Measurements from ENCODE around the gene KRT85. TPM values are rescaled to one million over a fixed set of nuclear protein-coding genes. Genes with fewer than 3 reads are reported as not detected.

KRT85 gene
- total and polyA plus RNA-seq, 2 donors (not counting 1 experiment from before 2014, with no cell fraction given): not detected

DNA sequence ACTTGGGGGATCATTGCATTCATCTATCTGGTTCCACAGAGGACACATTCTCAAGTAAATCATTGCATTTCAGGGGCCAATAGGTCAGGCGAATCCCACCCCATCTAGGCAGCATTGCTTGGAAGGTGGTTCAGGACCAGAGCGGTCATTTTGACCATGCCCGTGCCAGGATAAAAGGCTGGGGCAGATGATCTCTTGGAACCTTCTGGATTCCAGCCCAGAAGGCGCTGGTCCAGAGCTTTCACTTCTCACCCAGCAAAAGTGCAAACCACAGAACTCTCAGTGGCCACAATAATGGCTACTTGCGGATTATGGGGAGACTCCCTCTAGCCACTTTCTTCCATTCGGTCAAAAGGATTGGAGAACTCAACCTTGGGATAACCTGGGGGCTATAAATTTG is 595 bp upstream of the KRT85 start:
- Histone ChIP-seq H3K9me3 (ENCODE audit: control extremely low read depth in 1 of 3, control insufficient read depth in 2 of 3, insufficient read depth in 1 of 3, low read length in 2 of 3) (no peaks in the 10 kb centered on the region), H3K36me3 (replicated peaks in 1 of 2; ENCODE audit: control extremely low read depth in 1 of 2, control insufficient read depth in 1 of 2, extremely low read depth in 1 of 2, insufficient read depth in 2 of 2, low read length in 1 of 2) (no peaks in the 10 kb centered on the region), H3K79me2 (ENCODE audit: control insufficient read depth, insufficient read depth, low read length) (no peaks in the 10 kb centered on the region), H3K9ac (ENCODE audit: low read length) (no peak overlapping the region), H3K27me3 (replicated peaks in 1 of 4; ENCODE audit: control extremely low read depth in 1 of 4, control insufficient read depth in 3 of 4, insufficient read depth in 4 of 4, low read length in 3 of 4) (peaks cover 0 to 17% (median 3%) of the 10 kb centered on the region in 4 experiments), H3K4me1 (ENCODE audit: control insufficient read depth in 2 of 2, insufficient read depth in 2 of 2, low read length in 2 of 2) (no peaks in the 10 kb centered on the region), H3K27ac (ENCODE audit: low read length in 2 of 2) (no peak overlapping the region), H3K4me3 (ENCODE audit: control extremely low read depth in 1 of 5, extremely low read depth in 1 of 5, insufficient read depth in 1 of 5, low read depth in 2 of 5, low read length in 4 of 5) (no peak overlapping the region), H4K20me1 (ENCODE audit: control insufficient read depth, insufficient read depth, low read length, poor library complexity, severe bottlenecking) (no peaks in the 10 kb centered on the region), H3K4me2 (replicated peaks; ENCODE audit: low read depth, low read length, poor library complexity, severe bottlenecking) (no peak overlapping the region), H2AFZ (ENCODE audit: insufficient read depth, low read depth, low read length, poor library complexity, severe bottlenecking) (no peak overlapping the region)
- Mint-ChIP-seq H3K4me1 (peaks cover 1% of the 10 kb centered on the region), H3K4me3 (no peak overlapping the region), H3K9me3 (ENCODE audit: insufficient read depth) (peaks cover 2% of the 10 kb centered on the region), H3K27ac (no peak overlapping the region), H3K27me3 (peaks cover 21% of the 10 kb centered on the region)
- ATAC-seq (ENCODE audit: low read depth) (no peak), DNase-seq (no peak)
- POLR2A ChIA-PET: no interaction called here
- 79% methylated on average over 6 of the region's 6 CpGs for WGBS (ENCODE audit: insufficient coverage)
- CTCF ChIA-PET: no interaction called here
- intact Hi-C loops (cut with micrococcal nuclease): no loop called here
- no peak for TF ChIP-seq EZH2 (IDR thresholded peaks at IDR 0.05; ENCODE audit: borderline replicate concordance, insufficient read depth, low read depth, low read length, poor library complexity, severe bottlenecking)
- TF ChIP-seq, protein P1, sequence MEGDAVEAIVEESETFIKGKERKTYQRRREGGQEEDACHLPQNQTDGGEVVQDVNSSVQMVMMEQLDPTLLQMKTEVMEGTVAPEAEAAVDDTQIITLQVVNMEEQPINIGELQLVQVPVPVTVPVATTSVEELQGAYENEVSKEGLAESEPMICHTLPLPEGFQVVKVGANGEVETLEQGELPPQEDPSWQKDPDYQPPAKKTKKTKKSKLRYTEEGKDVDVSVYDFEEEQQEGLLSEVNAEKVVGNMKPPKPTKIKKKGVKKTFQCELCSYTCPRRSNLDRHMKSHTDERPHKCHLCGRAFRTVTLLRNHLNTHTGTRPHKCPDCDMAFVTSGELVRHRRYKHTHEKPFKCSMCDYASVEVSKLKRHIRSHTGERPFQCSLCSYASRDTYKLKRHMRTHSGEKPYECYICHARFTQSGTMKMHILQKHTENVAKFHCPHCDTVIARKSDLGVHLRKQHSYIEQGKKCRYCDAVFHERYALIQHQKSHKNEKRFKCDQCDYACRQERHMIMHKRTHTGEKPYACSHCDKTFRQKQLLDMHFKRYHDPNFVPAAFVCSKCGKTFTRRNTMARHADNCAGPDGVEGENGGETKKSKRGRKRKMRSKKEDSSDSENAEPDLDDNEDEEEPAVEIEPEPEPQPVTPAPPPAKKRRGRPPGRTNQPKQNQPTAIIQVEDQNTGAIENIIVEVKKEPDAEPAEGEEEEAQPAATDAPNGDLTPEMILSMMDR (IDR thresholded peaks at IDR 0.05): no peak

DNA sequence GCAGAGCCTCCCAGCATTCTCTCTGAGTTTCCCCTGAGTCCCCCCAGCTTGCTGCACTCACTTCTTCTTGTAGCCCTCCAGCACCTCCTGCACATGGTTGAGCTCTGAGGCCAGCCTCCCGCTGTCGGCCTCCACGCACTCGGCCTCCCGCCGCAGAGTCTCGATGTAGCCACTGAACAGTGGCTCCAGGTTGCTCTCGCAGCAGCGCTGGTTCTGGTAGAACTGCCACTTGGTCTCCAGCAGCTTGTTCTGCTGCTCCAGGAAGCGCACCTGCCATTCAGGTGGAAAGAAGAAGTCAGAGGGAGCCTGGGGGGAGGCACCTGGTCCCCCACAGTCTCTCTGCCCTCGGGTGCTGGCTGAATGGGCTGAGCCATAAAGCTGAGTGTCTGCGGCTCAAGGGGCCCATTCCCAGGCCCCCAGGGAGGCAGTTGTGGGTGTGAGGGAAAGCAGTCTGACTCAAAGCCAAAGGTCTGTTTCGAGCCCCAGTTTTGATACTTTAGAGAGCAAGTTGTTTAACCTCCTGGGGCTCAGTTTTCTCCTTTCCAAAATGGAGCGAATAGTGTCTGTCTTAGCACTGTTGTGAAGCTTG is 2.3 kb downstream of the KRT85 start:
- no peaks in the 10 kb centered on the region for H3K9me3 Mint-ChIP-seq (ENCODE audit: insufficient read depth)
- no peaks in the 10 kb centered on the region for H3K36me3 ChIP-seq (replicated peaks in 1 of 2; ENCODE audit: control extremely low read depth in 1 of 2, control insufficient read depth in 1 of 2, extremely low read depth in 1 of 2, insufficient read depth in 2 of 2, low read length in 1 of 2)
- 79% methylated on average over 13 of the region's 14 CpGs for WGBS (ENCODE audit: insufficient coverage)
- no peaks in the 10 kb centered on the region for H4K20me1 ChIP-seq (ENCODE audit: control insufficient read depth, insufficient read depth, low read length, poor library complexity, severe bottlenecking)
- no peak overlapping the region for H3K27ac ChIP-seq (ENCODE audit: low read length in 2 of 2)
- H3K27me3 ChIP-seq (replicated peaks in 1 of 4; ENCODE audit: control extremely low read depth in 1 of 4, control insufficient read depth in 3 of 4, insufficient read depth in 4 of 4, low read length in 3 of 4): peaks cover 0 to 17% (median 3%) of the 10 kb centered on the region in 4 experiments
- peaks cover 1% of the 10 kb centered on the region for H3K4me1 Mint-ChIP-seq
- H3K9me3 ChIP-seq (ENCODE audit: control extremely low read depth in 1 of 3, control insufficient read depth in 2 of 3, insufficient read depth in 1 of 3, low read length in 2 of 3): no peaks in the 10 kb centered on the region
- H3K27ac Mint-ChIP-seq: no peak overlapping the region
- H3K4me3 Mint-ChIP-seq: no peak overlapping the region
- DNase-seq: no peak
- no peak for ATAC-seq (ENCODE audit: low read depth)
- CTCF ChIA-PET: no interaction called here
- TF ChIP-seq, protein P1 (IDR thresholded peaks at IDR 0.05): no peak
- no peak for TF ChIP-seq EZH2 (IDR thresholded peaks at IDR 0.05; ENCODE audit: borderline replicate concordance, insufficient read depth, low read depth, low read length, poor library complexity, severe bottlenecking)
- no peak overlapping the region for H3K9ac ChIP-seq (ENCODE audit: low read length)
- POLR2A ChIA-PET: no interaction called here
- H2AFZ ChIP-seq (ENCODE audit: insufficient read depth, low read depth, low read length, poor library complexity, severe bottlenecking): no peak overlapping the region
- peaks cover 9% of the 10 kb centered on the region for H3K27me3 Mint-ChIP-seq
- no peak overlapping the region for H3K4me3 ChIP-seq (ENCODE audit: control extremely low read depth in 1 of 5, extremely low read depth in 1 of 5, insufficient read depth in 1 of 5, low read depth in 2 of 5, low read length in 4 of 5)
- H3K79me2 ChIP-seq (ENCODE audit: control insufficient read depth, insufficient read depth, low read length): no peaks in the 10 kb centered on the region
- intact Hi-C loops (cut with micrococcal nuclease): no loop called here
- no peaks in the 10 kb centered on the region for H3K4me1 ChIP-seq (ENCODE audit: control insufficient read depth in 2 of 2, insufficient read depth in 2 of 2, low read length in 2 of 2)
- no peak overlapping the region for H3K4me2 ChIP-seq (replicated peaks; ENCODE audit: low read depth, low read length, poor library complexity, severe bottlenecking)

All from B cell (primary cell).